Measurements from ENCODE around the gene CMTM8.

DNA sequence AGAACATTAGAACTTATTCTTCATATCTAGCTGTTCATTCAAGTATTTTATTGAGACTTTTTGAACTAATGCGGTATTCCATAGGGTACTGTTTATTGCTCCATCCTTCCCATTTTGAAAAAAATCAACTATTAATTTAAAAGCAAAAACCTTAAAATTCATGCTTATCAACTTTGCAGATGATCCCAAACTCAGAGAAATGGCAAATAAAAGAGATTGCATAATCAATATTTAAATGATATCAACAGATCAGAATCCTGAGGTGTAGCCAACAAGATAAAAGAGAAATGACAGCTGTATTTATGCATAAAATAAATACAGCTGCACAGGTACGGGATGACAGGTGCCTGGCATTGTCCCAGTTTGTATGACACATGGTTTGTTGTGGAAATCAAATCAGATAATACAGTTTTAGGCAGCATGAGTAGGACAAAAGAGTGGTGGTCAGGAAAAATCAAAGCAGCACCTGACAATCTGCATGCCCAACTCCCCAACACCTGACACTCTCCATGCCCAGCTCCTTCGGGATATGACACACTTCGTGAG lies 42.4 kb upstream of the CMTM8 start:
- TF ChIP-seq, protein P1, sequence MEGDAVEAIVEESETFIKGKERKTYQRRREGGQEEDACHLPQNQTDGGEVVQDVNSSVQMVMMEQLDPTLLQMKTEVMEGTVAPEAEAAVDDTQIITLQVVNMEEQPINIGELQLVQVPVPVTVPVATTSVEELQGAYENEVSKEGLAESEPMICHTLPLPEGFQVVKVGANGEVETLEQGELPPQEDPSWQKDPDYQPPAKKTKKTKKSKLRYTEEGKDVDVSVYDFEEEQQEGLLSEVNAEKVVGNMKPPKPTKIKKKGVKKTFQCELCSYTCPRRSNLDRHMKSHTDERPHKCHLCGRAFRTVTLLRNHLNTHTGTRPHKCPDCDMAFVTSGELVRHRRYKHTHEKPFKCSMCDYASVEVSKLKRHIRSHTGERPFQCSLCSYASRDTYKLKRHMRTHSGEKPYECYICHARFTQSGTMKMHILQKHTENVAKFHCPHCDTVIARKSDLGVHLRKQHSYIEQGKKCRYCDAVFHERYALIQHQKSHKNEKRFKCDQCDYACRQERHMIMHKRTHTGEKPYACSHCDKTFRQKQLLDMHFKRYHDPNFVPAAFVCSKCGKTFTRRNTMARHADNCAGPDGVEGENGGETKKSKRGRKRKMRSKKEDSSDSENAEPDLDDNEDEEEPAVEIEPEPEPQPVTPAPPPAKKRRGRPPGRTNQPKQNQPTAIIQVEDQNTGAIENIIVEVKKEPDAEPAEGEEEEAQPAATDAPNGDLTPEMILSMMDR (IDR thresholded peaks at IDR 0.05) = no peak
- TF ChIP-seq POLR2A (IDR thresholded peaks at IDR 0.05) = no peak
